ENCODE results near the gene DPPA2.

DPPA2 gene

DNA sequence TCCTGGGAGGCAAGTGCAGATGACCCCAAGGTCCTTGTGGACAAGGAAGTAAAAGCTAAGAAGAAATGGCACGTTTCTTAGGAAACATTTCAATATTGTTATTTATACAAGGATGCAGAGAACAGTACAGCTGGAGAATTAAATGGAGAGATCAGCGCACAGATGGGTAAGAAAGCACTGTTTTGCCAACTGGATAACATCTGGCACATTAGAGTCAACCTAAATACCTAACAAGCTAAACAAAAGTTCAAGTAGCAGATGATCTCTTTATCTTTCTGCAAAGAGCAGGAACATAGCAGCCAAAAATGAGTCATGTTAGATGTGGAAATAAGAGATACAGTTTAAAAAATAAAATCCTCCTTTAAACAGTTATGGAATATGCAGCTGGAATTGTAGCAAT lies 36.7 kb upstream of the DPPA2 start:
- TF ChIP-seq ZFX (IDR thresholded peaks at IDR 0.05; ENCODE audit: borderline replicate concordance) = no peak
- TF ChIP-seq, protein P1, sequence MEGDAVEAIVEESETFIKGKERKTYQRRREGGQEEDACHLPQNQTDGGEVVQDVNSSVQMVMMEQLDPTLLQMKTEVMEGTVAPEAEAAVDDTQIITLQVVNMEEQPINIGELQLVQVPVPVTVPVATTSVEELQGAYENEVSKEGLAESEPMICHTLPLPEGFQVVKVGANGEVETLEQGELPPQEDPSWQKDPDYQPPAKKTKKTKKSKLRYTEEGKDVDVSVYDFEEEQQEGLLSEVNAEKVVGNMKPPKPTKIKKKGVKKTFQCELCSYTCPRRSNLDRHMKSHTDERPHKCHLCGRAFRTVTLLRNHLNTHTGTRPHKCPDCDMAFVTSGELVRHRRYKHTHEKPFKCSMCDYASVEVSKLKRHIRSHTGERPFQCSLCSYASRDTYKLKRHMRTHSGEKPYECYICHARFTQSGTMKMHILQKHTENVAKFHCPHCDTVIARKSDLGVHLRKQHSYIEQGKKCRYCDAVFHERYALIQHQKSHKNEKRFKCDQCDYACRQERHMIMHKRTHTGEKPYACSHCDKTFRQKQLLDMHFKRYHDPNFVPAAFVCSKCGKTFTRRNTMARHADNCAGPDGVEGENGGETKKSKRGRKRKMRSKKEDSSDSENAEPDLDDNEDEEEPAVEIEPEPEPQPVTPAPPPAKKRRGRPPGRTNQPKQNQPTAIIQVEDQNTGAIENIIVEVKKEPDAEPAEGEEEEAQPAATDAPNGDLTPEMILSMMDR (IDR thresholded peaks at IDR 0.05) = no peak
- no peak overlapping the region for H3K27ac ChIP-seq

DNA sequence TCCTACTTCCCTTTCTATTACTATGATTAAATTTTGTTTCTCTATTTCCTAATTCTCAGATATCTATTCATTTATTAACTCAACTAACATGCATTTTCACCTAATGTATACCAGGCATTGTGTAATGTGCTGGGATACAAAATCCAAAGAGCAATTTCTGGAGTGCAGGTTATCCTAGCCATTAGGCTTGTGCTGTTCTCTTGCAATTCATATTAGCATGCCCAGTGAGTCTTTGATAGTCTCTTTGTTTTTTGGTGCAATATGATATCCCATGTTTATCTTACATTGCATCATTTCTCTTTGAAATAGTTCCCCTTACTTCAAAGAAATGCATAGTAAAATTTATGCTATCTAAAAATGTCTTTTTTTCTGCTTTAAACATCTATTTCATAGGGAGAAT lies 34.9 kb upstream of the DPPA2 start:
- TF ChIP-seq, protein P1 (IDR thresholded peaks at IDR 0.05) = no peak
- no peak for TF ChIP-seq ZFX (IDR thresholded peaks at IDR 0.05; ENCODE audit: borderline replicate concordance)
- H3K27ac ChIP-seq = no peak overlapping the region

DNA sequence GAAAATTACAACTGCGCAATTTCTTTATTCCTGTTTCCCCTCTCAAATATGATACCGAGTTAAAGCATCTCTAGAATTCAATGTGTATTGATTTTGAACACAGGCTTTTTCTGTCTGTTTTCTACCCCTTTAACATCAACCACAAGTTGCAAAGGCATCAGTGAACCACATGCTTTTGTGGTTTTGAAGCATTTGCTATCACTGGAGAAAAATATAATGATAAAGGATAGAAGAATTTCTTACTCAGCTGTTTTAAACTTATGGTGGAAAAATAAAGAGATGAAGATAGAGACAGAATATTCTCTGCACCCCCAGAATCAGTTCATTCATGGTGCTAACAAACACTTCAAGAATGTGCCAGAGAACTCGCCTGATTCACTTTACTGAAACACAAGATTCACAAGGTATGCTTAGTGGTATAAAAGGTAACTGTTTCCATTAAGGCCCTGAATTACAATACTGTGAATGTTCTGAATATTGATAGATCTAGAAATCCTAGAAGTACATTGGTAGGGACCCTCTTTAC lies 30.5 kb upstream of the DPPA2 start:
- no peak for TF ChIP-seq ZFX (IDR thresholded peaks at IDR 0.05; ENCODE audit: borderline replicate concordance)
- TF ChIP-seq, protein P1 (IDR thresholded peaks at IDR 0.05) = no peak
- H3K27ac ChIP-seq = no peak overlapping the region

DNA sequence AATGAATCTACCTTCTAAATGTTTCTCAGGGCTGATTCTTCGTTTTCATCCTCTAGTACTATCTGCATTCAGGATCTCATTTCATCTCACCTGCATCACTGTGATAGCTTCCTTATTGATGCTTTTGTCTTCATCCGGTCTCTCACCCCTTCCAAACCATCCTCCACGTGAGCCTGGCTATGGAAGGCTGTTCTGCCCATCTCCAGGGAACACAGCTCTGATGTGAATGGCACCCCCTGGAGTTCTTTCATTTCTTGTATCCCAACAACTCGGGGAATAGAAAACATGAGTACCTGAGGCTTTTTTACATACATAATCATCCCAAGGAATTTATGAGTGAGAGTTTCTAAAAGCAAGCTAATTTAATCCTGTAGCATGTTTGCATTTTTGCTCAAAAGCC lies 29.8 kb upstream of the DPPA2 start:
- no peak overlapping the region for H3K27ac ChIP-seq
- TF ChIP-seq, protein P1 (IDR thresholded peaks at IDR 0.05) = no peak
- no peak for TF ChIP-seq ZFX (IDR thresholded peaks at IDR 0.05; ENCODE audit: borderline replicate concordance)

DNA sequence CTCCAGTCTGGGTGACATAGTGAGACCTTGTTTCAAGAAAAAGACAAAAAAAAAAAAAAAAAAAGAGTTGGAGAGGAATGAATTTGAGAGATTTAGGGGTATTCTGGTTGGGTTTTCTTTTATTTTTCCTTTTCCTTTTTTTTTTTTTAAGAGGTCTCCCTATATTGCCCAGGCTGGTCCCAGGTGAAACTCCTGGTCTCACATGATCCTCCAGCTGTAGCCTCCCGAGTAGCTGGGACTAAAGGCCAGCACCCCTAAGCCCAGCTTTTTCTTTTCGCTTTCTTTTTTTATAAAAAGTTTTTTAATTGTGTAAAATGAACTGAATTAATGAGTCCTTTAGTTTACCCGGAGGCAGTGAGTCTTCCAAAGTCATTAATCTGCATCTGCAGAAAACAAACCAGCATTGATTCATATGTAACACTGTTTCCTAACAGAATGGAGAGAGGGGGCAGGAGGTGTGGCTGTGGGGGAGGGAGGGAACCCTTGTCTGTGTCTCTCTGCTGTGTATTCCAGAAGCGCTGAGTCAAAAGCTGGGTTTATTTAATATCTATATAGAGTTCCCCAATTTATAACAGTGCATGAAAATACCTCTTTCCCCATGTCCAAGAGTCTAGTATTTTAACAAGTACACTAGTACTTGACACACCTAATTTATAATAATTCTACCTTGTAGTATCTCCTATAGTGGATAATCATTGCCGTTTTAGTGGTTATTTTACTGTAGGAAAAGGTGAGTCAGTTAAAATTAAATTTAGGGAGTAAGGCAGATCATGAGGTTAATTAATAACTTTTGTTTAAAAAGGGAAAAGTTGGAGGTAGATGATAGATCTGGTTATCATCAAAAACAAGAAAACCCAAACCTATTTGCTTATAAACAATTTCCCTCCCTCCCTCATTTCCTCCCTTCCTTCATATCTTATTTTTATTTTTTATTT lies 23.7 kb upstream of the DPPA2 start:
- H3K27ac ChIP-seq = no peak overlapping the region
- TF ChIP-seq ZFX (IDR thresholded peaks at IDR 0.05; ENCODE audit: borderline replicate concordance) = no peak
- TF ChIP-seq, protein P1 (IDR thresholded peaks at IDR 0.05) = no peak

DNA sequence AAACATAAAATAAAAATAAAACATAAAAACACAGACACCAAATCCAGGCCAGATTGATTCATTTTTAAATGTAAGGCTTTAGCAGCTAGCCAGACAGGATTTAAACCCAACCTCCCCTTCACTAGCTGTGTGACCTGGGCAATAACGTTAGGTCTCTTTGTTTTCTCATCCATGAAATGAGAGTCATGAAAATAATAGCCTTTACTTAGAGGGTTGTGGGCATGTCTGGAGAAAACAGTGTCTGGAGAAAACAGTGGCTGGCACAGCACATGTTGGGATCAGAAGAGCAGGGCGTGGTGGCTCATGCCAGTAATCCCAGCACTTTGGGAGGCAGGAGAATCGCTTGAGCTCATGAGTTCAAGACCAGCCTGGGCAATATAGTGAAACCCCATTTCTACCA lies 22.9 kb upstream of the DPPA2 start:
- H3K27ac ChIP-seq = no peak overlapping the region
- TF ChIP-seq ZFX (IDR thresholded peaks at IDR 0.05; ENCODE audit: borderline replicate concordance) = no peak
- TF ChIP-seq, protein P1 (IDR thresholded peaks at IDR 0.05) = no peak

DNA sequence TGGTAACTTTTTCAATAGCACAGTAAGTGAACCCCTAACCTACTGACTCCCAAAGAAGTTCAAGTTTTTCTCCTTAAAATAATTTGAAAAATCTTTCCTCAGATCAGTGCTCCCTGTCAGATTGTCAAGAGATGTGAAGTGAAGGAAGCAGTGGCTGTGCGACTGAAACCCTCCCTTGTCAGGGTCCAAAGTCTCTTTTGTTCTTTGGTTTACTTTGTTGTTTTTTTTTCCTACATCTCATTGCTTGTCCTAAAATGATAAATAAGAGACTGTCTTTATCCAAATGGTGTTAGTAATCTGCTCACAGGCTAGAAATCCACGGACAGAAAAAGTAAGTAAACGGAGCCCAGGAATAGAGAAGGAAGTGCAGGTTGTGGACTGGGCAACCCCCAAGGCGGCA lies 22.0 kb upstream of the DPPA2 start:
- TF ChIP-seq, protein P1 (IDR thresholded peaks at IDR 0.05) = no peak
- TF ChIP-seq ZFX (IDR thresholded peaks at IDR 0.05; ENCODE audit: borderline replicate concordance) = no peak
- no peak overlapping the region for H3K27ac ChIP-seq

All from 22Rv1 (cell line).